Keratinocyte (primary cell): ENCODE results near the gene TSPEAR. TPM values are rescaled to one million over a fixed set of nuclear protein-coding genes. Genes with fewer than 3 reads are reported as not detected.

Experiments used
- DNase-seq: peaks from one replicate; pipeline ENCODE4 v3.0.0-alpha.2; 2011; ENCODE audit warnings: low read depth, missing footprints, low spot score
- FAIRE-seq: peaks from 2 replicates; lab custom pipeline; 2011; peaks lifted over from hg19 to GRCh38; lab: Jason Lieb, UNC
- H2AFZ ChIP-seq: 2 replicates; pipeline ENCODE4 v1.6.0; 2012; ENCODE audit warnings: low read length, control low read depth, inconsistent platforms; ENCODE audit not compliant: control insufficient read depth
- H3K27ac ChIP-seq: 2 replicates; pipeline ENCODE4 v1.5.1; 2011; ENCODE audit warnings: low read length; ENCODE audit not compliant: control insufficient read depth, insufficient read depth
- H3K27me3 ChIP-seq: 3 replicates; pipeline ENCODE4 v1.6.0; 2011; ENCODE audit warnings: low read length; ENCODE audit not compliant: control insufficient read depth, insufficient read depth; ENCODE audit errors: extremely low read depth
- H3K36me3 ChIP-seq, 2 experiments: 2 replicates in 1 of 2; 3 replicates in 1 of 2; pipeline ENCODE4 v1.5.1; 2011; ENCODE audit warnings: low read length in 2 of 2, mild to moderate bottlenecking in 1 of 2; ENCODE audit not compliant: control insufficient read depth in 2 of 2, insufficient read depth in 2 of 2; ENCODE audit errors: extremely low read depth in 1 of 2
- H3K4me1 ChIP-seq: 3 replicates; pipeline ENCODE4 v1.5.1; 2011; ENCODE audit warnings: low read length; ENCODE audit not compliant: control insufficient read depth, insufficient read depth; ENCODE audit errors: extremely low read depth
- H3K4me2 ChIP-seq: 3 replicates; pipeline ENCODE4 v1.6.0; 2011; ENCODE audit warnings: low read depth, low read length; ENCODE audit not compliant: control insufficient read depth, insufficient read depth; ENCODE audit errors: extremely low read depth
- H3K4me3 ChIP-seq, 3 experiments: fragments of 200-600 bp in 1 of 3; sonication (generic) in 1 of 3; 2 replicates in 2 of 3; 3 replicates in 1 of 3; pipeline ENCODE4 v1.5.1; 2011 to 2016; ENCODE audit warnings: low read length in 3 of 3, mild to moderate bottlenecking in 3 of 3, control low read depth in 2 of 3, inconsistent platforms in 1 of 3, low read depth in 1 of 3, mixed read lengths in 1 of 3, mixed run types in 1 of 3, moderate library complexity in 1 of 3; ENCODE audit not compliant: control insufficient read depth in 2 of 3, insufficient read depth in 2 of 3; ENCODE audit errors: extremely low read depth in 1 of 3
- H3K79me2 ChIP-seq: 2 replicates; pipeline ENCODE4 v1.6.0; 2012; ENCODE audit warnings: low read length; ENCODE audit not compliant: control insufficient read depth, insufficient read depth
- H3K9ac ChIP-seq: 3 replicates; pipeline ENCODE4 v1.6.0; 2011; ENCODE audit warnings: low read length; ENCODE audit not compliant: control insufficient read depth, insufficient read depth; ENCODE audit errors: extremely low read depth
- H3K9me1 ChIP-seq: 3 replicates; pipeline ENCODE4 v1.6.0; 2011; ENCODE audit warnings: low read length; ENCODE audit not compliant: control insufficient read depth, insufficient read depth; ENCODE audit errors: extremely low read depth
- H3K9me3 ChIP-seq: 2 replicates; pipeline ENCODE4 v1.5.1; 2012; ENCODE audit warnings: low read depth, low read length; ENCODE audit not compliant: control insufficient read depth
- H4K20me1 ChIP-seq: 3 replicates; pipeline ENCODE4 v1.6.0; 2011; ENCODE audit warnings: low read length; ENCODE audit not compliant: control insufficient read depth, insufficient read depth; ENCODE audit errors: extremely low read depth
- CTCF ChIP-seq, 3 experiments: IDR thresholded peaks in 1 of 3; conservative IDR thresholded peaks in 1 of 3; optimal IDR thresholded peaks in 1 of 3; 2 replicates in 2 of 3; 3 replicates in 1 of 3; pipeline versions ENCODE3 to v1.5.1; 2011; ENCODE audit warnings: low read length in 3 of 3, mild to moderate bottlenecking in 3 of 3, moderate library complexity in 2 of 3, control low read depth in 1 of 3, inconsistent platforms in 1 of 3; ENCODE audit not compliant: insufficient read depth in 2 of 3; ENCODE audit errors: extremely low read depth in 1 of 3
- EZH2 ChIP-seq: IDR thresholded peaks from one replicate; pipeline ENCODE4 v1.6.1; 2012; ENCODE audit warnings: inconsistent platforms, mild to moderate bottlenecking, low read length, moderate library complexity
- dilution Hi-C: fragments of 300-500 bp; cut with MboI; formaldehyde crosslinking; loops from one replicate; pipeline ENCODE4 v1.7.0; 2020; ENCODE audit warnings: low sequenced_read_pairs; ENCODE audit not compliant: extremely low pct_ligation_motif_present
- polyA plus RNA-seq, 5 experiments: library from polyadenylated mRNA; depleted of rRNA in 3 of 5; stranded (reverse) in 3 of 5; stranded (forward) in 1 of 5; unstranded in 1 of 5; fragments of >200 nt; gene quantifications; 1 replicate in 1 of 5; 2 replicates in 3 of 5; 3 replicates in 1 of 5; pipeline versions ENCODE4 v1.2.1 to v1.2.3, GENCODE V29; 2011 to 2012; ENCODE audit warnings: missing spikeins in 2 of 5, low read depth in 1 of 5, low replicate concordance in 1 of 5

Gene TSPEAR
- polyA plus RNA-seq, 1 donor (not counting 4 experiments of a cell fraction or from before 2014, with no cell fraction given), result 0.12 TPM

DNA sequence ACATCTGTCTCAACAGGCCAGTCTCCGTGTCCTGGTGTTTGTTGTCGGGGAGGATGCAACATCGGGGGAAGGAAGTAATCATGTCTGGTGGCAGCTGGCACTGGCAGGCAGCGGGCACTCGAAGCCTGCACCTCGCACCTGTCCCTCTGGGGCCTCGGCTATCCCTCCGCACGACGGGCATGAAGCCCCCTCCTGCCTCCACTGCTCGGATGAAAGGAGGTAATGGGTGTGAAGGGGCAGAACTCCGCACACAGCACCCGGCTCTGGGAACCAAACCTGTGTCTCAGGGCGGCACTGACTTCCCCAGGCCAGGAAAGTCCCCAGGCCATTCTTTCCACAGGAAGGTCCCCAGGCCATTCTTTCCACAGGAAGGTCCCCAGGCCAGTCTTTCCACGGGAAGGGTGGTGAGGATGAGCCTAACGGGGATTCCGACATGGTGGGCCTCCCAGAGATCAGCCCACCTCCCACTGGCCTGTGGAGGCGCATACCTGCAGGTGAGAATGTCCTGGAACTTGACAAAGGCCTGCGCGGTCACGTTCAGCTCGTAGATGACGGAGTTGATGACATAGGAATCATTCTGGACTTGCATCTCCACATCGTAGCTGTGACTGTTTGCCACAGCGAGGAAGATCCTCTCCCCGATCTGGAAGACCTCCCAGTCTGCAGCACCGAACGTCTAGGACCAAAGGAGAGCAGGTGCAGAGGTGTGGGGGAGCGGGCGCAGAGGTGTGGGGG is 202.5 kb downstream of the TSPEAR start:
- no peak overlapping the region for H3K4me3 ChIP-seq
- H3K9ac ChIP-seq, result no peak overlapping the region
- H3K27me3 ChIP-seq, result peaks cover 11% of the 10 kb centered on the region
- no peaks in the 10 kb centered on the region for H3K9me1 ChIP-seq
- H3K4me1 ChIP-seq, result no peaks in the 10 kb centered on the region
- no peak overlapping the region for H3K27ac ChIP-seq
- H4K20me1 ChIP-seq, result no peaks in the 10 kb centered on the region
- no peaks in the 10 kb centered on the region for H3K79me2 ChIP-seq
- TF ChIP-seq CTCF (optimal IDR thresholded peaks at IDR 0.05 in 1 of 3, IDR thresholded peaks at IDR 0.05 in 1 of 3, conservative IDR thresholded peaks at IDR 0.05 in 1 of 3; ENCODE audit: extremely low read depth in 1 of 3, insufficient read depth in 2 of 3, low read length in 3 of 3), result no peak
- no peak for TF ChIP-seq EZH2
- H2AFZ ChIP-seq, result no peak overlapping the region
- dilution Hi-C loops, result no loop called here
- H3K9me3 ChIP-seq, result no peaks in the 10 kb centered on the region
- FAIRE-seq (no peak), DNase-seq (no peak)
- no peak overlapping the region for H3K4me2 ChIP-seq
- H3K36me3 ChIP-seq, result no peaks in the 10 kb centered on the region

GRCh38 chr21:44508426-44508710 is 203.0 kb downstream of the TSPEAR start:
- Histone ChIP-seq H2AFZ (no peak overlapping the region), H3K36me3 (no peaks in the 10 kb centered on the region), H3K4me1 (no peaks in the 10 kb centered on the region), H3K4me2 (no peak overlapping the region), H3K79me2 (no peaks in the 10 kb centered on the region), H3K9me3 (no peaks in the 10 kb centered on the region), H3K9me1 (no peaks in the 10 kb centered on the region), H3K9ac (no peak overlapping the region), H4K20me1 (no peaks in the 10 kb centered on the region), H3K27ac (no peak overlapping the region), H3K4me3 (no peak overlapping the region), H3K27me3 (peaks cover 11% of the 10 kb centered on the region)
- DNase-seq (no peak), FAIRE-seq (no peak)
- TF ChIP-seq CTCF (optimal IDR thresholded peaks at IDR 0.05 in 1 of 3, IDR thresholded peaks at IDR 0.05 in 1 of 3, conservative IDR thresholded peaks at IDR 0.05 in 1 of 3; ENCODE audit: extremely low read depth in 1 of 3, insufficient read depth in 2 of 3, low read length in 3 of 3) (no peak), EZH2 (no peak)
- dilution Hi-C loops, result no loop called here
